DMS114 treated with DMSO at 0.1 percent for 48 hours (cell line): ENCODE data around the gene ANKEF1.
"Not testable (repeated sequence)": the region's sequence is repeated elsewhere in the genome, so short reads cannot be mapped to it uniquely, and the experiment has no call there.

Experiments
- DNase-seq: peaks from one replicate; lab custom pipeline; 2025; ENCODE audit not compliant: unreplicated experiment; lab: John Stamatoyannopoulos, UW

ANKEF1 gene

GRCh38 chr20:10032269-10032668 lies 2.5 kb upstream of the ANKEF1 start:
- DNase-seq: not testable (repeated sequence)

GRCh38 chr20:10033905-10034650 lies 709 bp upstream of the ANKEF1 start:
- no peak for DNase-seq

GRCh38 chr20:10036321-10036720 lies 1.5 kb downstream of the ANKEF1 start:
- DNase-seq: not testable (repeated sequence)

GRCh38 chr20:10040070-10040975 lies 5.5 kb downstream of the ANKEF1 start:
- DNase-seq: no peak

- DNase-seq: no peak
Measured at GRCh38 chr20:10042086-10042485, 7.3 kb downstream of the ANKEF1 start.

- peak; percentile 4 for DNase-seq
Measured at GRCh38 chr20:10047427-10047826, 12.6 kb downstream of the ANKEF1 start.

- no peak for DNase-seq
Measured at GRCh38 chr20:10051185-10051584, 16.4 kb downstream of the ANKEF1 start.

- no peak for DNase-seq
Measured at GRCh38 chr20:10059006-10059405, 24.2 kb downstream of the ANKEF1 start.

- DNase-seq: no peak
Measured at GRCh38 chr20:10060226-10060625, 25.4 kb downstream of the ANKEF1 start.

GRCh38 chr20:10061641-10062040 lies 26.9 kb downstream of the ANKEF1 start:
- no peak for DNase-seq

GRCh38 chr20:10063482-10063881 lies 28.7 kb downstream of the ANKEF1 start:
- DNase-seq: no peak

- DNase-seq: no peak
Measured at GRCh38 chr20:10064611-10065010, 29.8 kb downstream of the ANKEF1 start.

GRCh38 chr20:10065154-10065833 lies 30.5 kb downstream of the ANKEF1 start:
- DNase-seq: no peak

- DNase-seq: no peak
Measured at GRCh38 chr20:10067321-10067720, 32.5 kb downstream of the ANKEF1 start.

- no peak for DNase-seq
Measured at GRCh38 chr20:10074513-10074912, 39.7 kb downstream of the ANKEF1 start.

- DNase-seq: no peak
Measured at GRCh38 chr20:10075606-10076005, 40.8 kb downstream of the ANKEF1 start.

GRCh38 chr20:10076126-10077080 lies 41.6 kb downstream of the ANKEF1 start:
- no peak for DNase-seq

GRCh38 chr20:10077081-10077471 lies 42.3 kb downstream of the ANKEF1 start:
- DNase-seq: no peak

GRCh38 chr20:10077886-10078285 lies 43.1 kb downstream of the ANKEF1 start:
- no peak for DNase-seq

GRCh38 chr20:10078403-10078802 lies 43.6 kb downstream of the ANKEF1 start:
- DNase-seq: no peak
